Transverse colon (tissue), 4 donors: ENCODE data around the gene ROBO1. TPM values are rescaled to one million over a fixed set of nuclear protein-coding genes. Genes with fewer than 3 reads are reported as not detected.

Source experiments
- DNase-seq: peaks from one replicate; pipeline ENCODE4 v3.0.0-alpha.2; 2019
- H3K27ac ChIP-seq, 4 donors: fragments of 200-600 bp; sonication (generic); 2 replicates each; pipeline ENCODE4 v1.5.1; 2016 to 2018; ENCODE audit warnings: inconsistent platforms in 4 of 4
- H3K27me3 ChIP-seq: fragments of 200-600 bp; sonication (generic); 2 replicates; pipeline ENCODE4 v1.5.1; 2017; ENCODE audit warnings: inconsistent platforms
- H3K36me3 ChIP-seq, 4 donors: fragments of 200-600 bp; sonication (generic); 2 replicates each; pipeline ENCODE4 v1.5.1; 2017 to 2019; ENCODE audit warnings: inconsistent platforms in 4 of 4
- H3K4me1 ChIP-seq, 4 donors: fragments of 200-600 bp; sonication (generic); 2 replicates each; pipeline ENCODE4 v1.5.1; 2017 to 2020; ENCODE audit warnings: inconsistent platforms in 4 of 4
- H3K4me3 ChIP-seq, 4 donors: fragments of 200-600 bp; sonication (generic); 1 replicate in 1 of 4; 2 replicates in 3 of 4; pipeline versions ENCODE4 v1.5.1 to v1.6.1; 2017 to 2019; ENCODE audit warnings: inconsistent platforms in 4 of 4
- H3K9me3 ChIP-seq, 2 donors: fragments of 200-600 bp; sonication (generic); 2 replicates each; pipeline ENCODE4 v1.5.1; 2017 to 2019; ENCODE audit warnings: inconsistent platforms in 2 of 2
- EP300 ChIP-seq: sonication (generic); formaldehyde crosslinking; IDR thresholded peaks from one replicate; pipeline ENCODE4 v1.6.1; 2017; ENCODE audit warnings: antibody characterized with exemption, low read depth
- POLR2A ChIP-seq: fragments of 450-650 bp; IDR thresholded peaks from one replicate; pipeline ENCODE4 v1.6.1; 2016; ENCODE audit warnings: antibody characterized with exemption, mild to moderate bottlenecking, moderate library complexity
- POLR2AphosphoS5 ChIP-seq, 3 donors: sonication (generic); formaldehyde crosslinking; IDR thresholded peaks; one replicate each; pipeline ENCODE4 v1.6.1; 2016; ENCODE audit warnings: antibody characterized with exemption in 3 of 3
- WGBS, 2 donors: methylation state at CpG; one replicate each; pipeline ENCODE4 v1.1.5; 2018; ENCODE audit warnings: low coverage in 1 of 2; 5-methylcytosine and 5-hydroxymethylcytosine counted together
- in situ Hi-C, 4 donors: fragments of 200-750 bp; cut with MboI; loops; one replicate each; pipeline versions ENCODE4 v1.15.0 to v1.15.1; 2017; ENCODE audit warnings: low sequenced_read_pairs in 3 of 4, low pct_ligation_motif_present in 1 of 4, low pct_unique_long_range_greater_than_20kb in 1 of 4
- intact Hi-C: fragments of 100-400 bp; cut with DNase I; formaldehyde crosslinking; loops from one replicate; pipeline ENCODE4 v1.15.1; 2023; ENCODE audit warnings: low total_unique reads
- total RNA-seq, 4 donors: library from RNA; depleted of rRNA; stranded (reverse); fragments of >200 nt; gene quantifications; one replicate each; pipeline ENCODE4 v1.1.0, GENCODE V29; 2016
- TF ChIP-seq, protein P1 (sequence below), 5 experiments: fragments of 200-600 bp in 3 of 5; fragments of 450-650 bp in 2 of 5; sonication (generic) in 3 of 5; IDR thresholded peaks; 1 replicate in 2 of 5; 2 replicates in 3 of 5; pipeline ENCODE4 v1.5.1; 2016 to 2017; ENCODE audit warnings: antibody characterized with exemption in 5 of 5, inconsistent platforms in 3 of 5, mild to moderate bottlenecking in 2 of 5, moderate library complexity in 1 of 5

Gene ROBO1
- total RNA-seq, 4 donors from 2014 or later: 7.6 to 68.7 (median 9.1) TPM

DNA sequence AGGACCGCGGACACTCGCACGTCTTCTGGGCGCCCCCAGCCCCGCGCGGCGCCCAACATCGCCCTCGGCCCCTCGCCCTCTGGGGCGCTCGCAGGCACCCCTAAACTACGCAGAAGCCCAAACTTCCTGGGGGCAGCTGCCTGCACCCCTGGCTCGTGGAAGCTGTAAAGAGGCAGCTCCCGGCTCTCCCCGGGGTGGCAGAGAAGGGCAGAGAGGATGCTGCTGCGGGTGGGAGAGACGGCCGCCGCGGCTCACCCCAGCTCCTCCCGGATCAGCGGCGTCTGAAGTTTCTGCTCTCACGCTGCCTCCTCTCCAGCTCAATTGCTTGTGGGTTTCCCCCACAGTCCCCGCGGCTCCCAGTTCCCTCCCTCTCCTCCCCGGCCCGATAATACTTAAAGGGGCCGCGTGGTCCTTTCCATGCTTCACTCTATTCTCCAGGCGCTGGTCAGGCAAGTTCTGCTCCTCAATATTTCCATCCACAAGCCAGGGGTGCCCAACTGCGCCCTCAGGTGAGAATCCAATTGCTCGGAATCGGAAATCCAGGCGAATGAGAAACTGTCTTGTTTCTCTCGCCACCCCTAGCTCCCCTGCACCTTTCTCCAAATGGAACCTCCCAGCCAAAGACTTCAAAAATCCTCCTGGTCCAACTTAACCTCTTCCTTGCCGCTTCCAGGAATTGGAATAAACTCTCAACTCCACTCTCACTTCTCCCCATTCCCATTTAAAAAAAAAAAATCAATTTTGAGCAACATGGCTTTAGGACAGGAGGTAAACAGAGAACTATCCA is 748.5 kb downstream of the ROBO1 start:
- H3K4me1 ChIP-seq: peaks cover 0 to 23% (median 4%) of the 10 kb centered on the region in 4 donors
- intact Hi-C loops (no loop called here), in situ Hi-C loops (no loop called here)
- DNase-seq: peak; percentile 54
- TF ChIP-seq, protein P1, sequence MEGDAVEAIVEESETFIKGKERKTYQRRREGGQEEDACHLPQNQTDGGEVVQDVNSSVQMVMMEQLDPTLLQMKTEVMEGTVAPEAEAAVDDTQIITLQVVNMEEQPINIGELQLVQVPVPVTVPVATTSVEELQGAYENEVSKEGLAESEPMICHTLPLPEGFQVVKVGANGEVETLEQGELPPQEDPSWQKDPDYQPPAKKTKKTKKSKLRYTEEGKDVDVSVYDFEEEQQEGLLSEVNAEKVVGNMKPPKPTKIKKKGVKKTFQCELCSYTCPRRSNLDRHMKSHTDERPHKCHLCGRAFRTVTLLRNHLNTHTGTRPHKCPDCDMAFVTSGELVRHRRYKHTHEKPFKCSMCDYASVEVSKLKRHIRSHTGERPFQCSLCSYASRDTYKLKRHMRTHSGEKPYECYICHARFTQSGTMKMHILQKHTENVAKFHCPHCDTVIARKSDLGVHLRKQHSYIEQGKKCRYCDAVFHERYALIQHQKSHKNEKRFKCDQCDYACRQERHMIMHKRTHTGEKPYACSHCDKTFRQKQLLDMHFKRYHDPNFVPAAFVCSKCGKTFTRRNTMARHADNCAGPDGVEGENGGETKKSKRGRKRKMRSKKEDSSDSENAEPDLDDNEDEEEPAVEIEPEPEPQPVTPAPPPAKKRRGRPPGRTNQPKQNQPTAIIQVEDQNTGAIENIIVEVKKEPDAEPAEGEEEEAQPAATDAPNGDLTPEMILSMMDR (IDR thresholded peaks at IDR 0.05): no peak
- TF ChIP-seq EP300: no peak
- peak; percentile 54 for TF ChIP-seq POLR2A
- peak; percentile 49 to 74 (median 61) for TF ChIP-seq POLR2AphosphoS5 (IDR thresholded peaks at IDR 0.05)
- peak overlapping the region; percentile 81 to 90 (median 88) for H3K27ac ChIP-seq
- H3K4me3 ChIP-seq: peak overlapping the region; percentile 49 to 64 (median 58)
- 0 to 4% methylated on average over 1 to 38 of the region's 40 CpGs for WGBS, 2 donors
- H3K36me3 ChIP-seq: no peaks in the 10 kb centered on the region
- H3K27me3 ChIP-seq: peaks cover 12% of the 10 kb centered on the region
- H3K9me3 ChIP-seq: no peaks in the 10 kb centered on the region

DNA sequence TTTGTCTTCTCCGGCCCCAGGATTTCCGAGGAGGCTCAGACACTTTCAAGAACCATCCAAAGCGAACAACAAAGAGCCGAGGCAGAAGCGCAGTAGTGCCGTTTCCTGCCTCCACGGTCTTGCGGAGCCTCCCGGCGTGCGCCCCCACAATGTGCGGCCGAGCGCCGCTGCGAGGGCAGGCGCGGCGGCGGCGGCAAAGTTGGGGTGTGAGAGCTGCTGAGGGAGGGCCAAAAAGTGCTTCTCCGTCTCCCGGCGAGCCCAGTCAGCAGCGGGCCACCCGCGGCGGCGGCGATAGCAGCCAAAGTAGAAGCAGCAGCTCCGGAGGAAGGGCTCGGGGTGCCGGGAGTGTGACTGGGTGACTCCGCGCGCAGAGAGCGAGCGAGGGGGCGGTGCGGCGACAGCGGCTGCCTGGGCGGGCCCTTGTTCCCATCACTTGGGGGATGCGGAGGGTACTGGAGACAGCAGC is 749.1 kb downstream of the ROBO1 start:
- intact Hi-C loops: no loop called here

DNA sequence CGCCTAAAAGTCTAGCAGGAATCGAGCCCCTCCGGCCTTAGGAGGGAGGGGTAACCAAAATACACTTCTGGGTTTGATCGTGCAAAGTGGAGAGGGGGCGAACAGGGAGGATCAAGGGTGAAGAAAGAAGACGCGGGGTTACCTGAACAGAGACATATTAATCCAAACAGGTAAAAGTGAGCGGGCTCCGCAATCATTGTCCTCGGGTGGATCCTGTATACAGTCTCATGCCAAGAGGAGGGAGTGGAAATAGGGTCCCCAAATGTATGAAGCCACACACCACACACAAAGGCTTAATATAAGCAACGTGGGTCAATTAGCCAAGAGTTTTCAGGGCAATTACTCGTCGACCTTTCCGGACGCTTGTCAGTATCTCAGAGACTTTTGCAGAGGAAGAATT is 749.5 kb downstream of the ROBO1 start:
- Histone ChIP-seq H3K4me3 (peak overlapping the region; percentile 49 to 64 (median 58)), H3K27ac (peak overlapping the region; percentile 81 to 90 (median 88)), H3K27me3 (peaks cover 12% of the 10 kb centered on the region), H3K4me1 (peaks cover 0 to 23% (median 4%) of the 10 kb centered on the region in 4 donors), H3K36me3 (no peaks in the 10 kb centered on the region), H3K9me3 (no peaks in the 10 kb centered on the region)
- intact Hi-C loops: no loop called here
- WGBS, 2 donors: 0 to 8% methylated on average over 2 to 15 of the region's 15 CpGs
- TF ChIP-seq POLR2AphosphoS5 (IDR thresholded peaks at IDR 0.05) (no peak), POLR2A (no peak), EP300 (no peak)
- TF ChIP-seq, protein P1 (IDR thresholded peaks at IDR 0.05): no peak
- DNase-seq: no peak
- in situ Hi-C loops: no loop called here

More for the DNA sequence above, 749.1 kb downstream of the ROBO1 start:
- WGBS, 2 donors: 3% methylated on average over 39 of the region's 44 CpGs; no CpG with 5 or more reads in 1 of the 2 donors
- no peaks in the 10 kb centered on the region for H3K9me3 ChIP-seq
- TF ChIP-seq, protein P1 (IDR thresholded peaks at IDR 0.05): no peak
- peak in 1 of 3 donors; percentile 26 for TF ChIP-seq POLR2AphosphoS5 (IDR thresholded peaks at IDR 0.05)
- peaks cover 12% of the 10 kb centered on the region for H3K27me3 ChIP-seq
- H3K4me1 ChIP-seq: peaks cover 0 to 23% (median 4%) of the 10 kb centered on the region in 4 donors
- H3K4me3 ChIP-seq: peak overlapping the region; percentile 49 to 64 (median 58)
- in situ Hi-C loops: no loop called here
- no peaks in the 10 kb centered on the region for H3K36me3 ChIP-seq
- peak overlapping the region; percentile 81 to 90 (median 88) for H3K27ac ChIP-seq
- peak; percentile 31 for DNase-seq

DNA sequence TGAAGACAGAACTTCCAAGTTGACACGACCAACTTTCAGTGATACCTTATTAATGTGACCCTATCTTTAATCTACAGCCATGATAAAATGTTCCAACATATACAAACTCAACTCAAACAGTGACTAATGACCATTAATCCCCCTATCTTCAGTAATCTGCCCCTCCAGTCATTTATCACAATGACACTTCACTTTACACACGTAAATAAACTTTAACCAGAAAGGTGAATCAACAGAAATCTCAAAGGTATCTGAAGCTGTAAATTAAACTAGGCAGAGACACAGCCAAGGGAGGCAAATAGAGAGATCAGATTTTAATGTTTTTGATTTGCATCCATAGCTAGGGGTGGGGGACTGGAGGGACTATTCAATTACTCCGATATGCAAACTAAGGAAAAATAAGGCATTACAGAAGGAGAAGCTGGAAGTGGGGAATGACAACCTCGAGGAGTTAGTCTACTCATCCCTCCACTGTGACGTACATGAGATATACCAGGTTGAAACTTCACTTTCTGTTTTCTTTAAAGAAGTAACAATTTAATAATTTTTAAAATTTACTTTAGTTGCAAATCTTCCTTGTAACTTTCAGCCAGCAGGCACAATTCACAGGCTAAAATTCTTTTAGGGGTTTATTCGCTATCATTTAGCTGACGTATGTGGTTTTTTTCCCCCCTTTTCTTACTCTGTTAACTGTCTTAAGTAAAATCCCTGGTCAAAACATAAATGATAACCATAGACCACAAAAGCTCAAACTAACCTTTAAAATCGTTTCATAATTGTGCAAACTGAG is 751.0 kb downstream of the ROBO1 start:
- DNase-seq: no peak
- intact Hi-C loops: no loop called here
- Histone ChIP-seq H3K27ac (peak overlapping the region in 3 of 4 donors; percentile 81 to 89 (median 87)), H3K9me3 (no peaks in the 10 kb centered on the region), H3K27me3 (peaks cover 12% of the 10 kb centered on the region), H3K36me3 (no peaks in the 10 kb centered on the region), H3K4me3 (peak overlapping the region; percentile 2 to 64 (median 55)), H3K4me1 (peaks cover 0 to 30% (median 4%) of the 10 kb centered on the region in 4 donors)
- 28 to 29% methylated on average over 7 to 8 of the region's 8 CpGs for WGBS, 2 donors
- TF ChIP-seq POLR2AphosphoS5 (IDR thresholded peaks at IDR 0.05) (no peak), POLR2A (no peak), EP300 (no peak)
- TF ChIP-seq, protein P1 (IDR thresholded peaks at IDR 0.05): no peak
- in situ Hi-C loops: no loop called here
